Upper lobe of left lung (tissue), 6 donors: Measurements from ENCODE around the gene VPS41. TPM values are rescaled to one million over a fixed set of nuclear protein-coding genes. Genes with fewer than 3 reads are reported as not detected.

ENCODE experiments used
- ATAC-seq, 2 donors: fragments of 200-7000 bp; cut with Tn5 transposase; one replicate each; pipeline ENCODE4 v1.9.1; 2022; ENCODE audit warnings: mild to moderate bottlenecking in 2 of 2, moderate library complexity in 2 of 2; ENCODE audit not compliant: low FRiP score in 2 of 2
- DNase-seq, 2 donors: peaks; one replicate each; pipeline ENCODE4 v3.0.0-alpha.2; 2019 to 2020
- H3K27ac ChIP-seq, 4 donors: fragments of 200-600 bp; sonication (generic); one replicate each; pipeline ENCODE4 v1.5.1; 2016 to 2019
- H3K27me3 ChIP-seq, 4 donors: fragments of 200-600 bp; sonication (generic); one replicate each; pipeline ENCODE4 v1.5.1; 2017 to 2019
- H3K36me3 ChIP-seq, 4 donors: fragments of 200-600 bp; sonication (generic); one replicate each; pipeline ENCODE4 v1.5.1; 2016 to 2019
- H3K4me1 ChIP-seq, 4 donors: fragments of 200-600 bp; sonication (generic); one replicate each; pipeline ENCODE4 v1.5.1; 2018 to 2019
- H3K4me3 ChIP-seq, 4 donors: fragments of 200-600 bp; sonication (generic); one replicate each; pipeline ENCODE4 v1.5.1; 2017 to 2019; ENCODE audit warnings: mild to moderate bottlenecking in 2 of 4, moderate library complexity in 1 of 4
- H3K9me3 ChIP-seq, 4 donors: fragments of 200-600 bp; sonication (generic); one replicate each; pipeline ENCODE4 v1.5.1; 2018 to 2019
- EP300 ChIP-seq, 4 donors: sonication (generic); formaldehyde crosslinking; IDR thresholded peaks; one replicate each; pipeline ENCODE4 v1.5.1; 2017; ENCODE audit warnings: antibody characterized with exemption in 4 of 4, control low read depth in 2 of 4
- POLR2A ChIP-seq, 4 donors: fragments of 450-650 bp; IDR thresholded peaks; one replicate each; pipeline ENCODE4 v1.5.1; 2016 to 2017; ENCODE audit warnings: antibody characterized with exemption in 4 of 4, mild to moderate bottlenecking in 2 of 4
- POLR2AphosphoS5 ChIP-seq, 2 donors: sonication (generic); formaldehyde crosslinking; IDR thresholded peaks; one replicate each; pipeline ENCODE4 v1.5.1; 2017; ENCODE audit warnings: antibody characterized with exemption in 2 of 2
- WGBS, 2 donors: methylation state at CpG; one replicate each; pipeline ENCODE4 v1.1.5; 2017 to 2018; 5-methylcytosine and 5-hydroxymethylcytosine counted together
- total RNA-seq, 6 donors: library from RNA; depleted of rRNA in 4 of 6; stranded (reverse); fragments of >200 nt in 4 of 6; gene quantifications; one replicate each; pipeline versions ENCODE4 v1.1.0 to v1.2.1, GENCODE V29; 2016 to 2021
- TF ChIP-seq, protein P1 (sequence below), 6 experiments: fragments of 450-650 bp in 4 of 6; fragments of 200-600 bp in 2 of 6; sonication (generic) in 2 of 6; IDR thresholded peaks; one replicate each; pipeline ENCODE4 v1.5.1; 2016 to 2019; ENCODE audit warnings: antibody characterized with exemption in 6 of 6
- donor health status: DM: no; HTN: no; CAD: no; lungs with moderate emphysema.
- donor health status: DM: no; HTN: yes; CAD: no; lungs with severe emphysema.

Gene VPS41
- total RNA-seq, 6 donors from 2014 or later: 32.1 to 96.4 (median 48.4) TPM

DNA sequence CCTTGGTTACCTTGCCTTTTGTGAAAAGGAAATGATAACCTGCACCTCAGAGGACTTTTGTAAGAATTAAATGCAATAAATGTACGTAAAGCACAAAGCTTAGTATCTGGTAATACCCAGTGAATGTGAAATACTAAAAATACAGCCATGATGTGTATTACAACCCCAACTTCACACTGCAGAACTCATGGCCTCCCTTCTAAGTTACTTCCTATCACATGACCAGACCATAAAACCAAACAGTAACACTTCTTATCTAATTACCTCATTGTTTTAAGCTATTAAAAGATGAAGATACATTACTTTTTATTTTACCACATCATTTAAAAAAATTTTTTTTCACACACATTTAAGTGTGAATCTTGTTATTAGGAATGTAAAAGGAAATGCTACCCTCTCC lies 29.0 kb downstream of the VPS41 start:
- 97 to 100% methylated on average over 1 of the region's 1 CpG for WGBS, 2 donors
- H3K27me3 ChIP-seq: no peaks in the 10 kb centered on the region
- H3K36me3 ChIP-seq: no peaks in the 10 kb centered on the region
- H3K4me3 ChIP-seq: no peak overlapping the region
- H3K9me3 ChIP-seq: no peaks in the 10 kb centered on the region
- ATAC-seq (no peak), DNase-seq (no peak)
- TF ChIP-seq EP300 (IDR thresholded peaks at IDR 0.05): no peak
- TF ChIP-seq, protein P1, sequence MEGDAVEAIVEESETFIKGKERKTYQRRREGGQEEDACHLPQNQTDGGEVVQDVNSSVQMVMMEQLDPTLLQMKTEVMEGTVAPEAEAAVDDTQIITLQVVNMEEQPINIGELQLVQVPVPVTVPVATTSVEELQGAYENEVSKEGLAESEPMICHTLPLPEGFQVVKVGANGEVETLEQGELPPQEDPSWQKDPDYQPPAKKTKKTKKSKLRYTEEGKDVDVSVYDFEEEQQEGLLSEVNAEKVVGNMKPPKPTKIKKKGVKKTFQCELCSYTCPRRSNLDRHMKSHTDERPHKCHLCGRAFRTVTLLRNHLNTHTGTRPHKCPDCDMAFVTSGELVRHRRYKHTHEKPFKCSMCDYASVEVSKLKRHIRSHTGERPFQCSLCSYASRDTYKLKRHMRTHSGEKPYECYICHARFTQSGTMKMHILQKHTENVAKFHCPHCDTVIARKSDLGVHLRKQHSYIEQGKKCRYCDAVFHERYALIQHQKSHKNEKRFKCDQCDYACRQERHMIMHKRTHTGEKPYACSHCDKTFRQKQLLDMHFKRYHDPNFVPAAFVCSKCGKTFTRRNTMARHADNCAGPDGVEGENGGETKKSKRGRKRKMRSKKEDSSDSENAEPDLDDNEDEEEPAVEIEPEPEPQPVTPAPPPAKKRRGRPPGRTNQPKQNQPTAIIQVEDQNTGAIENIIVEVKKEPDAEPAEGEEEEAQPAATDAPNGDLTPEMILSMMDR (IDR thresholded peaks at IDR 0.05): no peak
- TF ChIP-seq POLR2AphosphoS5 (IDR thresholded peaks at IDR 0.05): no peak
- TF ChIP-seq POLR2A (IDR thresholded peaks at IDR 0.05): no peak
- no peak overlapping the region for H3K27ac ChIP-seq
- no peaks in the 10 kb centered on the region for H3K4me1 ChIP-seq

DNA sequence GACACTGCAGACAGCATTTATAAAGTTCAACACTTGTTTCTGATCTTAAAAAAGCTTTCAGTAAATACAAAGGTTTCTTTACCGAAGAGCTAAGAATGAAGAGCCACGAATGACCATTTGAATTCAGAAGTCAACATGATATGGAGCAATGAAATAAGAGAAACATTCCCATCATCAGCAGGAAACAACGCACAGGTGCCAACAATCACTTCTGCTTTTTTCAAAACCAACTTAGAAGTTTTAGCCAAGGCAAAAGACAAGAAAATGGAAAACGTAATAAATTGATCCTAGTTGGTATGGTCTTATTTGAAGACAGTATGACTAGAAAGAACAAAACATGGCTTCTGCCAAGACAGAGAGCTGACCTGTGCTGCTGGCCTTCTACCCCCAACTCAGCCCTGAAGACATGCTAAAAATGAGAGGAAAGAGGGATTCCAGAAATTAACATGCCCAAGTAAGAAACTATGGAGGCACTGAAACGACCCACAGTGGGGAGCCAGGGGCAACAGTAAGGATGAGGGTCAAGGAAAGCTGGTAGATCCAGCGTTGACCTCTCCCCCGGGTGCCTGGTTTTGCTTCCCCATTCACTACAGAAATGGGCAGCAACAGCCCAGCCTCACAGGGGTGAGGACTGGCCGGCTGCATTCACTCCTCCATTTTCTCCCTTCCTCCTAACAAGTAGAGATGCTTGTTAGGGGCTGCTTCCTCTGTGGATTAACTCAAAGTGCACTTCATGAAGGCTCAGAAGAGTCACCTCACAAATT lies 30.1 kb downstream of the VPS41 start:
- no peaks in the 10 kb centered on the region for H3K9me3 ChIP-seq
- no peak for TF ChIP-seq EP300 (IDR thresholded peaks at IDR 0.05)
- no peak for TF ChIP-seq POLR2AphosphoS5 (IDR thresholded peaks at IDR 0.05)
- TF ChIP-seq, protein P1 (IDR thresholded peaks at IDR 0.05): no peak
- TF ChIP-seq POLR2A (IDR thresholded peaks at IDR 0.05): no peak
- DNase-seq (no peak), ATAC-seq (peak in 1 of 2 donors; percentile 34)
- no peaks in the 10 kb centered on the region for H3K27me3 ChIP-seq
- H3K4me1 ChIP-seq: no peaks in the 10 kb centered on the region
- H3K27ac ChIP-seq: no peak overlapping the region
- H3K4me3 ChIP-seq: no peak overlapping the region
- H3K36me3 ChIP-seq: no peaks in the 10 kb centered on the region
- 70 to 76% methylated on average over 8 of the region's 8 CpGs for WGBS, 2 donors

DNA sequence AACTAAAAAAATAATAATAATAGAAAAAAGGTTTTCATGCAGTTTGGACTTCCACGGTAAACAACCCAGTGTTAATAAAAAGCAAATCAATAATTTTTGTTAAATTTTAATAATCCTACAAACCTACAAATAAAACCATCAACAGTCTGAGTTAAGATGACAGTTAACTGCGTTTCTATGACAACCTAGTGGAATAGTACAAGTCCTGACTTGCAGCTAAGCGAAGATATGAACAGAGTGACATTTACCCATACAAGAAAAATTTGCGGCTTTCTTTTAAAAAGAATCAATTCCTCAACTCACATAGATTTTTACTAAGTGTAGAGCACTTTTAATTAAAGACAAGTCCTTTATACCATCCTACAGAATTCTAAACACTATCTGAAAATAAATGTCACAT lies 35.6 kb downstream of the VPS41 start:
- Histone ChIP-seq H3K9me3 (no peaks in the 10 kb centered on the region), H3K27ac (no peak overlapping the region), H3K27me3 (no peaks in the 10 kb centered on the region), H3K4me1 (no peaks in the 10 kb centered on the region), H3K4me3 (no peak overlapping the region), H3K36me3 (peaks cover 0 to 8% (median 2%) of the 10 kb centered on the region in 4 donors)
- WGBS, 2 donors: 94 to 97% methylated on average over 4 of the region's 4 CpGs
- DNase-seq: no peak
- no peak for ATAC-seq
- TF ChIP-seq POLR2A (IDR thresholded peaks at IDR 0.05): no peak
- no peak for TF ChIP-seq EP300 (IDR thresholded peaks at IDR 0.05)
- TF ChIP-seq, protein P1 (IDR thresholded peaks at IDR 0.05): no peak
- TF ChIP-seq POLR2AphosphoS5 (IDR thresholded peaks at IDR 0.05): no peak

DNA sequence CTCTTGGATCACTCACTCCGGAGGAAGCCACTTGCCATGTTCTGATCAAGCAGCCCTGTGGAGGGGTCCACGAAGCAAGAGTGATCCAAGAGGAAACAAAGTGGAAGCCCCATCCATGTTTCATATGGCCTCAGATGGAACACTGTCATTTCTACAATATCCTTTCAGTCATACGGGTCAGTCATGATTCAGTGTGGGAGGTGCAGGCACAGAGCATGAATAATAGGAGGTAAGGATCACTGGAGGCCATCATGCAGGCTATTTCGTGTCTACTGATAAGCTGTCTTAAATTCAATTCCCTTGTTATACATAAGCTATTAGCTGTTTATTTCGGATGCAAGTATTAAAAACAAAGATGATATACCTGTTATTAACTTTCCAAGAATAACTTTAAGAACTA lies 36.8 kb downstream of the VPS41 start:
- Histone ChIP-seq H3K36me3 (peaks cover 4 to 18% (median 9%) of the 10 kb centered on the region in 4 donors), H3K4me3 (no peak overlapping the region), H3K27ac (no peak overlapping the region), H3K27me3 (no peaks in the 10 kb centered on the region), H3K4me1 (no peaks in the 10 kb centered on the region), H3K9me3 (no peaks in the 10 kb centered on the region)
- ATAC-seq: no peak
- 95 to 97% methylated on average over 5 of the region's 5 CpGs for WGBS, 2 donors
- DNase-seq: no peak
- TF ChIP-seq, protein P1 (IDR thresholded peaks at IDR 0.05): no peak
- no peak for TF ChIP-seq POLR2A (IDR thresholded peaks at IDR 0.05)
- TF ChIP-seq EP300 (IDR thresholded peaks at IDR 0.05): no peak
- no peak for TF ChIP-seq POLR2AphosphoS5 (IDR thresholded peaks at IDR 0.05)

DNA sequence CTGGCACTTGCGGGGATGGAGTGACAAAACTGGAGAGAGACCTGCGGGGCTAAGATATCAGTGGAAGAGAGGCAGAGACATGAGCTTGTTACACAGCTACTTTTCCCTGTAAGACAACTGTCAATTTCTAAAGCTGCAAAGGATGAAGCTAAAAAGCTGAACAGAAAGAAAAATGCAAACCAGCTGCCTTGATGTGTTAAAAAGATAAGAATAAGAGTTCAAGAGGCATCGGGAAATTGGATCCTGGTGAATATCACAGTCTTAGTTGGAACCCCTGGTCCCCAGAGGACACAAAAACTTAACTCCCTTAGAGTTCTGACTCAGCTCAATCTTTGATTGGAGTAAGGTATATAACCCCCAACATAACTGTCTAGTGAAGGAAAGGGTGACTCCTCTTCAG lies 38.8 kb downstream of the VPS41 start:
- H3K36me3 ChIP-seq: peaks cover 4 to 31% (median 11%) of the 10 kb centered on the region in 4 donors
- no peak overlapping the region for H3K4me3 ChIP-seq
- TF ChIP-seq EP300 (IDR thresholded peaks at IDR 0.05) (no peak), POLR2AphosphoS5 (IDR thresholded peaks at IDR 0.05) (no peak), POLR2A (IDR thresholded peaks at IDR 0.05) (no peak)
- TF ChIP-seq, protein P1 (IDR thresholded peaks at IDR 0.05): no peak
- no peaks in the 10 kb centered on the region for H3K27me3 ChIP-seq
- no peak overlapping the region for H3K27ac ChIP-seq
- 88 to 89% methylated on average over 3 of the region's 3 CpGs for WGBS, 2 donors
- ATAC-seq: no peak
- H3K9me3 ChIP-seq: no peaks in the 10 kb centered on the region
- no peaks in the 10 kb centered on the region for H3K4me1 ChIP-seq
- DNase-seq: no peak
